Brain microvascular endothelial cell (primary cell): ENCODE data around the gene SORD.

ENCODE experiments used
- DNase-seq: peaks from one replicate; pipeline ENCODE4 v3.0.0-alpha.2; 2020
- H3K27ac ChIP-seq: fragments of 250-450 bp; sonication (Bioruptor Pico); 2 replicates; pipeline ENCODE4 v1.5.1; 2020; ENCODE audit warnings: mild to moderate bottlenecking, moderate library complexity
- H3K27me3 ChIP-seq: fragments of 250-450 bp; sonication (Bioruptor Pico); replicated peaks from 2 replicates; pipeline ENCODE4 v1.5.1; 2020; ENCODE audit warnings: mild to moderate bottlenecking
- H3K36me3 ChIP-seq: fragments of 250-450 bp; sonication (Bioruptor Pico); replicated peaks from 2 replicates; pipeline ENCODE4 v1.5.1; 2020; ENCODE audit warnings: mild to moderate bottlenecking
- H3K4me3 ChIP-seq: 2 replicates; pipeline ENCODE4 v1.5.1; 2011; ENCODE audit warnings: low read depth, mild to moderate bottlenecking, control low read depth, low read length, moderate library complexity
- in situ Hi-C: cut with HindIII; loops from 2 replicates; pipeline ENCODE4 v1.10.0; 2017; ENCODE audit warnings: low sequenced_read_pairs, low pct_ligation_motif_present
- TF ChIP-seq, protein P1 (sequence below): IDR thresholded peaks from 2 replicates; pipeline ENCODE4 v1.5.1; 2011; ENCODE audit warnings: low read depth, mild to moderate bottlenecking, moderate library complexity, low read length, control low read depth, inconsistent platforms; ENCODE audit errors: missing control alignments

SORD gene

GRCh38 chr15:45091161-45091560 lies 68.2 kb downstream of the SORD start:
- peaks cover 3% of the 10 kb centered on the region for H3K27me3 ChIP-seq
- H3K36me3 ChIP-seq, result no peaks in the 10 kb centered on the region
- H3K4me3 ChIP-seq, result no peak overlapping the region
- DNase-seq, result peak; percentile 12
- TF ChIP-seq, protein P1, sequence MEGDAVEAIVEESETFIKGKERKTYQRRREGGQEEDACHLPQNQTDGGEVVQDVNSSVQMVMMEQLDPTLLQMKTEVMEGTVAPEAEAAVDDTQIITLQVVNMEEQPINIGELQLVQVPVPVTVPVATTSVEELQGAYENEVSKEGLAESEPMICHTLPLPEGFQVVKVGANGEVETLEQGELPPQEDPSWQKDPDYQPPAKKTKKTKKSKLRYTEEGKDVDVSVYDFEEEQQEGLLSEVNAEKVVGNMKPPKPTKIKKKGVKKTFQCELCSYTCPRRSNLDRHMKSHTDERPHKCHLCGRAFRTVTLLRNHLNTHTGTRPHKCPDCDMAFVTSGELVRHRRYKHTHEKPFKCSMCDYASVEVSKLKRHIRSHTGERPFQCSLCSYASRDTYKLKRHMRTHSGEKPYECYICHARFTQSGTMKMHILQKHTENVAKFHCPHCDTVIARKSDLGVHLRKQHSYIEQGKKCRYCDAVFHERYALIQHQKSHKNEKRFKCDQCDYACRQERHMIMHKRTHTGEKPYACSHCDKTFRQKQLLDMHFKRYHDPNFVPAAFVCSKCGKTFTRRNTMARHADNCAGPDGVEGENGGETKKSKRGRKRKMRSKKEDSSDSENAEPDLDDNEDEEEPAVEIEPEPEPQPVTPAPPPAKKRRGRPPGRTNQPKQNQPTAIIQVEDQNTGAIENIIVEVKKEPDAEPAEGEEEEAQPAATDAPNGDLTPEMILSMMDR, result no peak
- H3K27ac ChIP-seq, result no peak overlapping the region
- in situ Hi-C loops, result no loop called here

DNA sequence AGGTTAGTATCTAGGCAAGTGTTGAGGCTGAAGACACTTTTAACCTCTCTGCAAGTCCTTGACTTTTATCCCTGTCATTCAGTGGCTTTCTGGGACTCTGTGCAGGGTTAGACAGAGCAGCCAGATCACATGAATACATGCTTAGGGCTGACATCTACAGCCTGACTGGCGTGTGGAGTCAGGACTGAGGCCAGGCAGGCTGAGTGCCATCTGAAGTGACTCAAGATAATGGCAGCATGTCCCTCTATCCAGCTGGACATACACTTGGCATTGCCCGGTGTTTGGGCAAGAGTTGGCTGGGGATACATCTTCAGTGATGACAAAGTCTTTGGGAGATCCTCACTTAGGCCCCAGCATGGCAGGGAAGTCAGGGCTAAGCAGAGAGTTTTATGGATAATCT lies 68.6 kb downstream of the SORD start:
- in situ Hi-C loops, result no loop called here
- no peak for DNase-seq
- no peaks in the 10 kb centered on the region for H3K36me3 ChIP-seq
- H3K27ac ChIP-seq, result no peak overlapping the region
- H3K27me3 ChIP-seq, result peaks cover 3% of the 10 kb centered on the region
- TF ChIP-seq, protein P1, result no peak
- no peak overlapping the region for H3K4me3 ChIP-seq

DNA sequence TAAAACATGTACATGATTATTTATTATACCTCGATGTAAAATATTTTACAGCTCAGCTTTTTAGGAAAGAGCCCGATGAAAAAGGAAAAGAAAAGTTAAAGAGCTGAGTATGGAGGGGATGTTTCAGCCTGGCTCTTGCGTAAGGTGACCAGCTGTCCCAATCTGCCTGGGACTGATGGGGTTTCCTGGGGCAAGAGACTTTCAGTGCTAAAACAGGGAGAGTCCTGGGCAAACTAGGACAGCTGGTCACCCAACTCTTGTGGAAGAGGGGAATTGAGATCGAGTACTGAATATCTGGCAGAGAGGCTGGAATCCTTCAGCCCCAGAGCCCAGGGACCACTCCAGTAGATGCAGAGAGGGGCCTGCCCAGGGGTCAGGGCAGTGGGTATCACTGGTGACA lies 70.0 kb downstream of the SORD start:
- no peaks in the 10 kb centered on the region for H3K36me3 ChIP-seq
- no peak overlapping the region for H3K4me3 ChIP-seq
- H3K27me3 ChIP-seq, result peaks cover 3% of the 10 kb centered on the region
- no peak for DNase-seq
- in situ Hi-C loops, result no loop called here
- H3K27ac ChIP-seq, result no peak overlapping the region
- TF ChIP-seq, protein P1, result no peak

DNA sequence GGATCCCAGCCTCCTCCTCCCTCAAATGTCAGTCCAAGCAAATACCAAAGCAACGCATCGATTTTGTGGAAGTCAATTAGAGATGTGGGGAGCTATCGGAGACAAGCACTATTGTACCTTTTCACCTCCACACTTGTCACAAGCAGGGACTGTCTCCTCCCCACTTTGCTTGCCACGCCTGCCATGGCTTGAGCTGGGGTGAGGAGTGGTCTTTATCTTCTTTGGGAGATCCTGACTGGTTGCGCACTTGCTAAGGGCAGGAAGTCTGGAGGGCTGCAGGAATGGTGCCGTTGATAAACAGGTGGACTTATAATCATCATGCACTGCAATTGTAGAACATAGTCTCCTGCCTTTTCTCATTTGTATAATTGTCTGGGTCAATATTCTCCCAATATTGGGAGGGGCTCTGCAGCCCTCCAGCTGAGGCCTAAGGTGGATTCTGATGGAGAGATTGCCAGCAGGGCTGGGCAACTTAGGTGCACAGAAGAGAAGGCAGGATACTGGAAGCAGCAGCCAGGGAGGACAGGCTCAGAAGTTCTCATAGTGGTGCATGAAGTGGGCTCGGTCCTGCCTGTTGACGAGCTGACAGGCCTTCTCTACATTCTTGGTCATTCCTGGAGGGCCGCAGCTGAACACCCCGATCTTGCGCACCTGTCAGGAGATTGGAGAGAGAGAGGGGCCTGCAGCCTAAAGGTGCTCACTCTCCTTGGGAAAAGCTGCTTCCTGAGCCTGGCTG lies 70.8 kb downstream of the SORD start:
- DNase-seq, result no peak
- Histone ChIP-seq H3K27me3 (peaks cover 3% of the 10 kb centered on the region), H3K4me3 (no peak overlapping the region), H3K27ac (no peak overlapping the region), H3K36me3 (no peaks in the 10 kb centered on the region)
- TF ChIP-seq, protein P1, result no peak
- in situ Hi-C loops, result no loop called here

GRCh38 chr15:45094358-45094730 lies 71.3 kb downstream of the SORD start:
- TF ChIP-seq, protein P1, result no peak
- in situ Hi-C loops, result no loop called here
- DNase-seq, result no peak

DNA sequence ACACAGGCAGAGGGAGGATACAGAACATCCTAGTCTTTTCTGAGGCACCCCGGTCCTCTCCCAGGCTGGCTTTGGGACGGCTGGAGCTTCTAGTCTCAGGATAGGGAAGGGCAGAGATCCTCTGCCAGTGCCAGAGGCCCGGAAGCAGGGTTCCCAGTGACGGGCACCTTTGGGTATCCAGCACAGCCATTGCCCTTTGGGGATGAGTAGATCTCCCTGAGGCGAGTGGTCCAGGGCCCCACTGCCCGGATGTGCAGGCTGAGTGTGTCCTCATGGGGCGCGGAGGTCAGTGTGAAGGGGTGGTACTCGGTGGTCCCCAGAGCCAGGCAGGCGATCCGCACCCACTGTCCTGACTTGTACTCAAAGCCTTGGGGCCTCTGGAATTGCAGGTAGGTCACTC lies 72.7 kb downstream of the SORD start:
- DNase-seq, result no peak
- Histone ChIP-seq H3K36me3 (no peaks in the 10 kb centered on the region), H3K27ac (no peak overlapping the region), H3K4me3 (no peak overlapping the region), H3K27me3 (peaks cover 3% of the 10 kb centered on the region)
- in situ Hi-C loops, result no loop called here
- TF ChIP-seq, protein P1, result no peak

More at GRCh38 chr15:45094358-45094730, 71.3 kb downstream of the SORD start:
- peaks cover 3% of the 10 kb centered on the region for H3K27me3 ChIP-seq
- no peak overlapping the region for H3K27ac ChIP-seq
- H3K4me3 ChIP-seq, result no peak overlapping the region
- H3K36me3 ChIP-seq, result no peaks in the 10 kb centered on the region
